GM12873 (cell line): ENCODE measurements around the gene RSPH1.

Experiments
- CTCF ChIP-seq: IDR thresholded peaks from 2 replicates; pipeline ENCODE4 v1.5.1; 2012; ENCODE audit warnings: low read depth, mild to moderate bottlenecking, moderate library complexity, low read length, control low read depth; ENCODE audit not compliant: insufficient read depth; ENCODE audit errors: missing control alignments

Gene RSPH1

GRCh38 chr21:42500736-42501135, 4.7 kb upstream of the RSPH1 start:
- TF ChIP-seq CTCF: no peak

GRCh38 chr21:42500225-42500624, 4.2 kb upstream of the RSPH1 start:
- no peak for TF ChIP-seq CTCF

GRCh38 chr21:42499444-42500112, 3.6 kb upstream of the RSPH1 start:
- no peak for TF ChIP-seq CTCF

GRCh38 chr21:42498012-42498411, 2.0 kb upstream of the RSPH1 start:
- no peak for TF ChIP-seq CTCF

- no peak for TF ChIP-seq CTCF
Measured at GRCh38 chr21:42496839-42497202, 797 bp upstream of the RSPH1 start.

- no peak for TF ChIP-seq CTCF
Measured at GRCh38 chr21:42495765-42496119, 282 bp downstream of the RSPH1 start.

- TF ChIP-seq CTCF: no peak
Measured at GRCh38 chr21:42495027-42495426, 997 bp downstream of the RSPH1 start.
